H9 (cell line): Measurements from ENCODE around the gene OSBPL1A. TPM values are rescaled to one million over a fixed set of nuclear protein-coding genes. Genes with fewer than 3 reads are reported as not detected.

ENCODE experiments used
- DNase-seq: peaks from one replicate; pipeline ENCODE4 v3.0.0-alpha.2; 2017
- H2AFZ ChIP-seq: one replicate; pipeline ENCODE4 v1.6.1; 2013; ENCODE audit warnings: mild to moderate bottlenecking, low read length, control low read depth, moderate library complexity
- H2AK5ac ChIP-seq: 2 replicates; pipeline ENCODE4 v1.6.1; 2013; ENCODE audit warnings: low read length, control low read depth, mixed read lengths; ENCODE audit not compliant: insufficient read length
- H2BK120ac ChIP-seq: one replicate; pipeline ENCODE4 v1.6.1; 2013; ENCODE audit warnings: low read depth, mild to moderate bottlenecking, low read length, control low read depth, inconsistent platforms; ENCODE audit not compliant: poor library complexity, severe bottlenecking
- H2BK12ac ChIP-seq: 2 replicates; pipeline ENCODE4 v1.6.1; 2013; ENCODE audit warnings: low read length, control low read depth, mixed read lengths, low read depth; ENCODE audit not compliant: insufficient read length
- H2BK15ac ChIP-seq: 2 replicates; pipeline ENCODE4 v1.6.1; 2013; ENCODE audit warnings: low read depth, low read length, control low read depth
- H2BK20ac ChIP-seq: one replicate; pipeline ENCODE4 v1.6.1; 2013; ENCODE audit warnings: low read depth, mild to moderate bottlenecking, low read length, control low read depth, inconsistent platforms; ENCODE audit not compliant: poor library complexity, severe bottlenecking
- H2BK5ac ChIP-seq: 2 replicates; pipeline ENCODE4 v1.6.1; 2013; ENCODE audit warnings: low read length, control low read depth, mixed read lengths; ENCODE audit not compliant: insufficient read length
- H3K14ac ChIP-seq: 2 replicates; pipeline ENCODE4 v1.6.1; 2013; ENCODE audit warnings: low read length, control low read depth; ENCODE audit not compliant: insufficient read depth
- H3K18ac ChIP-seq: 2 replicates; pipeline ENCODE4 v1.6.1; 2013; ENCODE audit warnings: low read depth, mild to moderate bottlenecking, mixed read lengths, low read length, control low read depth; ENCODE audit not compliant: insufficient read length
- H3K23ac ChIP-seq: 2 replicates; pipeline ENCODE4 v1.6.1; 2013; ENCODE audit warnings: low read length, control low read depth, mixed read lengths, low read depth; ENCODE audit not compliant: insufficient read length
- H3K23me2 ChIP-seq: 2 replicates; pipeline ENCODE4 v1.6.1; 2013; ENCODE audit warnings: low read depth, mild to moderate bottlenecking, mixed read lengths, low read length, control low read depth; ENCODE audit not compliant: insufficient read length, poor library complexity, severe bottlenecking
- H3K27ac ChIP-seq: 2 replicates; pipeline ENCODE4 v1.5.1; 2013; ENCODE audit warnings: low read length, control low read depth, mixed read lengths, low read depth; ENCODE audit not compliant: insufficient read length
- H3K27me3 ChIP-seq: 2 replicates; pipeline ENCODE4 v1.6.1; 2013; ENCODE audit warnings: low read length, control low read depth, inconsistent platforms; ENCODE audit not compliant: insufficient read depth
- H3K4ac ChIP-seq: 2 replicates; pipeline ENCODE4 v1.6.1; 2013; ENCODE audit warnings: low read depth, mild to moderate bottlenecking, control low read depth, inconsistent platforms, low read length, moderate library complexity
- H3K4me1 ChIP-seq: 2 replicates; pipeline ENCODE4 v1.6.1; 2013; ENCODE audit warnings: low read length, control low read depth, inconsistent platforms; ENCODE audit not compliant: insufficient read depth
- H3K4me2 ChIP-seq: 2 replicates; pipeline ENCODE4 v1.6.1; 2013; ENCODE audit warnings: low read length, control low read depth, mixed read lengths; ENCODE audit not compliant: insufficient read length, insufficient read depth
- H3K56ac ChIP-seq: 2 replicates; pipeline ENCODE4 v1.6.1; 2013; ENCODE audit warnings: low read depth, mild to moderate bottlenecking, mixed read lengths, low read length, control low read depth; ENCODE audit not compliant: insufficient read length
- H3K79me1 ChIP-seq: 2 replicates; pipeline ENCODE4 v1.6.1; 2013; ENCODE audit warnings: low read depth, mild to moderate bottlenecking, moderate library complexity, low read length, control low read depth, inconsistent platforms; ENCODE audit not compliant: insufficient read depth, poor library complexity, severe bottlenecking
- H3K79me2 ChIP-seq: 2 replicates; pipeline ENCODE4 v1.6.1; 2013; ENCODE audit warnings: low read length, control low read depth, inconsistent platforms; ENCODE audit not compliant: insufficient read depth
- H3K9ac ChIP-seq: 2 replicates; pipeline ENCODE4 v1.6.1; 2013; ENCODE audit warnings: low read length, control low read depth, mixed read lengths; ENCODE audit not compliant: insufficient read length; ENCODE audit errors: extremely low read depth
- H3K9me3 ChIP-seq: one replicate; pipeline ENCODE4 v1.6.1; 2013; ENCODE audit warnings: low read depth, low read length, inconsistent platforms; ENCODE audit not compliant: control insufficient read depth
- H3T11ph ChIP-seq: one replicate; pipeline ENCODE4 v1.6.1; 2013; ENCODE audit warnings: mild to moderate bottlenecking, low read length, control low read depth, inconsistent platforms
- H4K20me1 ChIP-seq: one replicate; pipeline ENCODE4 v1.6.1; 2013; ENCODE audit not compliant: control insufficient read depth, insufficient read length, insufficient read depth
- H4K5ac ChIP-seq: 2 replicates; pipeline ENCODE4 v1.6.1; 2013; ENCODE audit warnings: low read depth, mild to moderate bottlenecking, mixed read lengths, low read length, control low read depth; ENCODE audit not compliant: insufficient read length
- H4K8ac ChIP-seq: replicated peaks from 2 replicates; pipeline ENCODE4 v1.6.1; 2013; ENCODE audit warnings: low read length, control low read depth, mixed read lengths, low read depth; ENCODE audit not compliant: insufficient read length
- H4K91ac ChIP-seq: 2 replicates; pipeline ENCODE4 v1.6.1; 2013; ENCODE audit warnings: low read depth, mild to moderate bottlenecking, moderate library complexity, mixed read lengths, low read length, control low read depth; ENCODE audit not compliant: insufficient read length
- H3K27ac Mint-ChIP-seq, 3 experiments: 2 replicates in 2 of 3; 3 replicates in 1 of 3; pipeline ENCODE4 v1.8.0; 2020 to 2021; ENCODE audit warnings: mixed read lengths in 3 of 3, mild to moderate bottlenecking in 1 of 3, moderate library complexity in 1 of 3
- H3K27me3 Mint-ChIP-seq: 2 replicates; pipeline ENCODE4 v1.8.0; 2021; ENCODE audit warnings: low read depth, mild to moderate bottlenecking, moderate library complexity, mixed read lengths
- H3K36me3 Mint-ChIP-seq, 3 experiments: 2 replicates in 2 of 3; 3 replicates in 1 of 3; pipeline ENCODE4 v1.8.0; 2020 to 2021; ENCODE audit warnings: low read depth in 3 of 3, mixed read lengths in 3 of 3; ENCODE audit not compliant: insufficient read depth in 1 of 3
- H3K4me1 Mint-ChIP-seq, 2 experiments: 2 replicates each; pipeline ENCODE4 v1.8.0; 2020; ENCODE audit warnings: mixed read lengths in 2 of 2
- H3K4me3 Mint-ChIP-seq, 2 experiments: 2 replicates in 1 of 2; 3 replicates in 1 of 2; pipeline ENCODE4 v1.8.0; 2020 to 2021; ENCODE audit warnings: mild to moderate bottlenecking in 2 of 2, mixed read lengths in 2 of 2, moderate library complexity in 1 of 2
- H3K9me3 Mint-ChIP-seq, 2 experiments: 2 replicates in 1 of 2; 3 replicates in 1 of 2; pipeline ENCODE4 v1.8.0; 2020; ENCODE audit warnings: mild to moderate bottlenecking in 2 of 2, mixed read lengths in 2 of 2, moderate library complexity in 1 of 2
- WGBS: extraction: QIAGEN DNeasy Blood & Tissue Kit; methylation state at CpG from one replicate; pipeline ENCODE4 v1.1.7; 2013; ENCODE audit warnings: missing lambda C conversion rate, low lambda C conversion rate, mixed read lengths; ENCODE audit not compliant: insufficient read length; ENCODE audit errors: extremely low coverage; 5-methylcytosine and 5-hydroxymethylcytosine counted together
- total RNA-seq: library from RNA; stranded (reverse); gene quantifications from 2 replicates; pipeline ENCODE4 v1.2.1, GENCODE V29; 2021
- TF ChIP-seq, protein P1 (sequence below): fragments of 200-600 bp; sonication (generic); conservative IDR thresholded peaks from 3 replicates; pipeline ENCODE4 v1.8.0; 2021; ENCODE audit warnings: antibody characterized with exemption, mild to moderate bottlenecking

The OSBPL1A gene
- total RNA-seq, 1 experiment from 2014 or later, result 33.9 TPM

- no peaks in the 10 kb centered on the region for H4K20me1 ChIP-seq
- no peaks in the 10 kb centered on the region for H3K9me3 ChIP-seq
- H3K4me2 ChIP-seq, result no peak overlapping the region
- Mint-ChIP-seq H3K27ac (no peak overlapping the region), H3K36me3 (peaks cover 11 to 69% (median 66%) of the 10 kb centered on the region in 3 experiments; a peak in 6 of 7 replicates), H3K27me3 (no peaks in the 10 kb centered on the region), H3K4me3 (no peak overlapping the region), H3K4me1 (no peaks in the 10 kb centered on the region), H3K9me3 (no peaks in the 10 kb centered on the region)
- DNase-seq, result no peak
- no peak overlapping the region for H4K8ac ChIP-seq
- no peaks in the 10 kb centered on the region for H3K4me1 ChIP-seq
- no peak overlapping the region for H3K4ac ChIP-seq
- no peak overlapping the region for H3K14ac ChIP-seq
- H3K79me2 ChIP-seq, result no peaks in the 10 kb centered on the region
- no peak overlapping the region for H3K23ac ChIP-seq
- H3K9ac ChIP-seq, result no peak overlapping the region
- H2AK5ac ChIP-seq, result no peak overlapping the region
- TF ChIP-seq, protein P1, sequence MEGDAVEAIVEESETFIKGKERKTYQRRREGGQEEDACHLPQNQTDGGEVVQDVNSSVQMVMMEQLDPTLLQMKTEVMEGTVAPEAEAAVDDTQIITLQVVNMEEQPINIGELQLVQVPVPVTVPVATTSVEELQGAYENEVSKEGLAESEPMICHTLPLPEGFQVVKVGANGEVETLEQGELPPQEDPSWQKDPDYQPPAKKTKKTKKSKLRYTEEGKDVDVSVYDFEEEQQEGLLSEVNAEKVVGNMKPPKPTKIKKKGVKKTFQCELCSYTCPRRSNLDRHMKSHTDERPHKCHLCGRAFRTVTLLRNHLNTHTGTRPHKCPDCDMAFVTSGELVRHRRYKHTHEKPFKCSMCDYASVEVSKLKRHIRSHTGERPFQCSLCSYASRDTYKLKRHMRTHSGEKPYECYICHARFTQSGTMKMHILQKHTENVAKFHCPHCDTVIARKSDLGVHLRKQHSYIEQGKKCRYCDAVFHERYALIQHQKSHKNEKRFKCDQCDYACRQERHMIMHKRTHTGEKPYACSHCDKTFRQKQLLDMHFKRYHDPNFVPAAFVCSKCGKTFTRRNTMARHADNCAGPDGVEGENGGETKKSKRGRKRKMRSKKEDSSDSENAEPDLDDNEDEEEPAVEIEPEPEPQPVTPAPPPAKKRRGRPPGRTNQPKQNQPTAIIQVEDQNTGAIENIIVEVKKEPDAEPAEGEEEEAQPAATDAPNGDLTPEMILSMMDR, result no peak
- no peak overlapping the region for H2BK15ac ChIP-seq
- H3K79me1 ChIP-seq, result no peaks in the 10 kb centered on the region
- H3K23me2 ChIP-seq, result no peaks in the 10 kb centered on the region
- WGBS, result no CpG with 5 or more reads among the region's 1 CpG
- H3K56ac ChIP-seq, result no peak overlapping the region
- no peak overlapping the region for H4K91ac ChIP-seq
- H4K5ac ChIP-seq, result no peak overlapping the region
- no peak overlapping the region for H2BK20ac ChIP-seq
- no peak overlapping the region for H2BK12ac ChIP-seq
- H3K18ac ChIP-seq, result no peak overlapping the region
- H3T11ph ChIP-seq, result no peak overlapping the region
- no peak overlapping the region for H2AFZ ChIP-seq
- H2BK120ac ChIP-seq, result no peak overlapping the region
- no peak overlapping the region for H2BK5ac ChIP-seq
- no peaks in the 10 kb centered on the region for H3K27me3 ChIP-seq
- no peak overlapping the region for H3K27ac ChIP-seq
Measured at GRCh38 chr18:24446453-24446852, 48.8 kb upstream of the OSBPL1A start.
